ENCODE results near the gene TMEM150B. TPM values are rescaled to one million over a fixed set of nuclear protein-coding genes. Genes with fewer than 3 reads are reported as not detected.

The TMEM150B gene
- total and polyA plus RNA-seq, 2 experiments from 2014 or later, result 0.29 TPM; not detected in 1

DNA sequence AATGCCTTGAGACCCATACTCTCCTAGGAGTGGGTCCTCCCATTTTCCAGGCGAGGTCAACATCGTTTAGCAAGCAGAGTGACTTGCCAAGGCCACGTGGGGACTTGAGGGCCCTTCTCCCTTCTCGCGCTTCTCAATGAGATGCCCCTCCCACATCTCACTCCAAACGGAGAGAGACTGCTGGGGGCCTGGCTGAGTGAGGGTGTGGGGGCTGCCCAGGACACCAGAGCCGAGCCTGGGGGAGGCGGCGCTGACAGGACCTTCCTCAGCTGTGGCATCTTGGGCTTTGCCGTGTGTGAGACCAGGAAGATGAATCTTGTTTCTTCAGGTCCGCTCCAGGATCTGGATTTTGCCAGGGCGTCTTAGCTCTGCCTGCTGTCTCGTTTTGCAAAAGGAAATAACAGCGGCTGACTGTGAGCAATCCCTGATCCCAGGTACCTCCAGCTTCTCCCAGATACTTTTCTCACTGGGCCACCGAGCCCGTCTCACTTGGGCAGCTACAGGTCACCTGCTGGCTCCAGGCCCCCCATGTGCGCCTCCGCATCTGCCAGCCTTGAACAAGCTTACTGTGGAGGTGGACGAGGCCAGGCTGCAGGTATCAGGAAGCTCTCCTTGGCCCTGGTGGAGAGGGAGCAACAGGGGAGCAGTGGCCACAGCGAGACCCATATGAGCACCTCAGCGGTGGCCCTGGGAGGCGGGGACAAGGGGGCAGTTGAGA lies 23.3 kb upstream of the TMEM150B start:
- Histone ChIP-seq H3K36me3 (ENCODE audit: insufficient read depth) (no peaks in the 10 kb centered on the region), H3K27ac (ENCODE audit: low read depth) (peak overlapping the region; percentile 94), H4K20me1 (replicated peaks; ENCODE audit: insufficient read depth) (no peaks in the 10 kb centered on the region), H3F3A (replicated peaks; ENCODE audit: low read depth) (peaks cover 21% of the 10 kb centered on the region), H3K27me3 (ENCODE audit: insufficient read depth) (peaks cover 27% of the 10 kb centered on the region), H3K4me2 (peak overlapping the region; percentile 75), H3K4me1 (ENCODE audit: insufficient read depth) (peaks cover 36% of the 10 kb centered on the region), H3K9me2 (ENCODE audit: insufficient read depth) (no peaks in the 10 kb centered on the region), H3K4me3 (peak overlapping the region; percentile 48), H2AFZ (no peak overlapping the region), H3K79me2 (replicated peaks; ENCODE audit: insufficient read depth) (no peaks in the 10 kb centered on the region)
- DNase-seq (ENCODE audit: low spot score), result peak; percentile 67
- Mint-ChIP-seq H3K27ac (peak overlapping the region; percentile 89), H3K4me1 (peaks cover 57% of the 10 kb centered on the region), H3K9me3 (no peaks in the 10 kb centered on the region), H3K27me3 (ENCODE audit: insufficient read depth, low read depth, poor library complexity) (peaks cover 49% of the 10 kb centered on the region), H3K4me3 (peak overlapping the region; percentile 60), H3K36me3 (ENCODE audit: low read depth) (peaks cover 21% of the 10 kb centered on the region)
- 0 out of 2 replicates have a peak, but pooled peaks have one; percentile 13 for TF ChIP-seq POLR2AphosphoS5 (IDR thresholded peaks at IDR 0.05; ENCODE audit: low read depth)
- no peak for TF ChIP-seq ZNF331 (CRISPR knock-in tag; IDR thresholded peaks at IDR 0.05; ENCODE audit: low read depth)
- ATAC-seq, result peak; percentile 57

DNA sequence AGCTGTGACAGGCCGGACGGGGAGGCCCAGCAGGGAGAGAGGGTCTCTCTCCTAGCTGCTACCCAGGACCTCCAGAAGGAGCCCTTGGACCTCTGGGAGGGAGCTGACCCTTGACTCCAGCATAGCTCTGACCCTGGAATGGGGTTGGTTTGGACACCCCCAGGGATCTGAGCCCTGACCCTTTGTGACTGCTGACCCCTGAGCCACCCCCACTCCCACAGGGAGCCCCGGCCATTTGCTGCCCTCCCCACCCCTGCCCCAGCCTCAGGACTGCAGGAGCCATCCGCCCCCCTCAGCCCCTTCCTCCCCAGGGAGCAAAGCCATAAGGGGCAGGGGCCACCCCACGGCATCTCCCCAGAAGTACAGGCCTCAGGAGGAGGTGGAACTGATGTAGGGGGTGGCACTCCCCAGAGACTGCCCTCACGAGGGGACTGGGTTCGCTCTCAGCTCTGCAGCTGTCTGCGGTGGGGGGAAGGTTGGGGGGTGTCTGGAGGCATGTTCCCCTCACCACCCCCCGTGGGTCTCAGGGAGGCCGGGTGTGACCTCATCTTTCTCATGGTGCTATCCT lies 22.4 kb upstream of the TMEM150B start:
- Mint-ChIP-seq H3K27me3 (ENCODE audit: insufficient read depth, low read depth, poor library complexity) (peaks cover 39% of the 10 kb centered on the region), H3K9me3 (no peaks in the 10 kb centered on the region), H3K4me1 (peaks cover 48% of the 10 kb centered on the region), H3K27ac (peak overlapping the region; percentile 69), H3K36me3 (ENCODE audit: low read depth) (peaks cover 30% of the 10 kb centered on the region), H3K4me3 (peak overlapping the region; percentile 52; the same call in 2 of the 3 replicates)
- Histone ChIP-seq H3K36me3 (ENCODE audit: insufficient read depth) (no peaks in the 10 kb centered on the region; the same call in 1 of the 2 replicates), H3K4me2 (peak overlapping the region; percentile 75), H3K4me3 (no peak overlapping the region), H3K27me3 (ENCODE audit: insufficient read depth) (peaks cover 17% of the 10 kb centered on the region), H2AFZ (no peak overlapping the region), H3K9me2 (ENCODE audit: insufficient read depth) (no peaks in the 10 kb centered on the region), H3K4me1 (ENCODE audit: insufficient read depth) (peaks cover 33% of the 10 kb centered on the region), H3K79me2 (replicated peaks; ENCODE audit: insufficient read depth) (no peaks in the 10 kb centered on the region), H3F3A (replicated peaks; ENCODE audit: low read depth) (peaks cover 17% of the 10 kb centered on the region), H4K20me1 (replicated peaks; ENCODE audit: insufficient read depth) (no peaks in the 10 kb centered on the region), H3K27ac (ENCODE audit: low read depth) (no peak overlapping the region)
- ATAC-seq (no peak), DNase-seq (ENCODE audit: low spot score) (no peak)
- TF ChIP-seq ZNF331 (CRISPR knock-in tag; IDR thresholded peaks at IDR 0.05; ENCODE audit: low read depth), result no peak
- TF ChIP-seq NANOG (IDR thresholded peaks at IDR 0.05; ENCODE audit: borderline replicate concordance), result no peak
- TF ChIP-seq STAT1 (IDR thresholded peaks at IDR 0.05; ENCODE audit: unreplicated experiment), result no peak
- no peak for TF ChIP-seq EZH2 (IDR thresholded peaks at IDR 0.05; ENCODE audit: low read depth, unreplicated experiment)
- TF ChIP-seq REST (IDR thresholded peaks at IDR 0.05; ENCODE audit: unreplicated experiment), result no peak
- no peak for TF ChIP-seq EZH2phosphoT487 (IDR thresholded peaks at IDR 0.05; ENCODE audit: unreplicated experiment)
- no peak for TF ChIP-seq JUNB (IDR thresholded peaks at IDR 0.05; ENCODE audit: unreplicated experiment)
- no peak for TF ChIP-seq ZNF114 (CRISPR knock-in tag; IDR thresholded peaks at IDR 0.05)
- TF ChIP-seq, protein P1, sequence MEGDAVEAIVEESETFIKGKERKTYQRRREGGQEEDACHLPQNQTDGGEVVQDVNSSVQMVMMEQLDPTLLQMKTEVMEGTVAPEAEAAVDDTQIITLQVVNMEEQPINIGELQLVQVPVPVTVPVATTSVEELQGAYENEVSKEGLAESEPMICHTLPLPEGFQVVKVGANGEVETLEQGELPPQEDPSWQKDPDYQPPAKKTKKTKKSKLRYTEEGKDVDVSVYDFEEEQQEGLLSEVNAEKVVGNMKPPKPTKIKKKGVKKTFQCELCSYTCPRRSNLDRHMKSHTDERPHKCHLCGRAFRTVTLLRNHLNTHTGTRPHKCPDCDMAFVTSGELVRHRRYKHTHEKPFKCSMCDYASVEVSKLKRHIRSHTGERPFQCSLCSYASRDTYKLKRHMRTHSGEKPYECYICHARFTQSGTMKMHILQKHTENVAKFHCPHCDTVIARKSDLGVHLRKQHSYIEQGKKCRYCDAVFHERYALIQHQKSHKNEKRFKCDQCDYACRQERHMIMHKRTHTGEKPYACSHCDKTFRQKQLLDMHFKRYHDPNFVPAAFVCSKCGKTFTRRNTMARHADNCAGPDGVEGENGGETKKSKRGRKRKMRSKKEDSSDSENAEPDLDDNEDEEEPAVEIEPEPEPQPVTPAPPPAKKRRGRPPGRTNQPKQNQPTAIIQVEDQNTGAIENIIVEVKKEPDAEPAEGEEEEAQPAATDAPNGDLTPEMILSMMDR (conservative IDR thresholded peaks at IDR 0.05; ENCODE audit: low read depth in 2 of 2), result no peak
- no peak for TF ChIP-seq POLR2AphosphoS5 (IDR thresholded peaks at IDR 0.05; ENCODE audit: low read depth)
- TF ChIP-seq CREB1 (CRISPR knock-in tag; IDR thresholded peaks at IDR 0.05; ENCODE audit: low read depth), result no peak
- TF ChIP-seq, protein P2, sequence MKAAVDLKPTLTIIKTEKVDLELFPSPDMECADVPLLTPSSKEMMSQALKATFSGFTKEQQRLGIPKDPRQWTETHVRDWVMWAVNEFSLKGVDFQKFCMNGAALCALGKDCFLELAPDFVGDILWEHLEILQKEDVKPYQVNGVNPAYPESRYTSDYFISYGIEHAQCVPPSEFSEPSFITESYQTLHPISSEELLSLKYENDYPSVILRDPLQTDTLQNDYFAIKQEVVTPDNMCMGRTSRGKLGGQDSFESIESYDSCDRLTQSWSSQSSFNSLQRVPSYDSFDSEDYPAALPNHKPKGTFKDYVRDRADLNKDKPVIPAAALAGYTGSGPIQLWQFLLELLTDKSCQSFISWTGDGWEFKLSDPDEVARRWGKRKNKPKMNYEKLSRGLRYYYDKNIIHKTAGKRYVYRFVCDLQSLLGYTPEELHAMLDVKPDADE (IDR thresholded peaks at IDR 0.05), result no peak

Data from GM23338 (cell line).